Spleen (tissue), 7 donors: ENCODE measurements around the gene EPHX1.

ENCODE experiments used
- CTCF ChIP-seq, 11 experiments: fragments of 200-600 bp in 7 of 11; fragments of 450-650 bp in 4 of 11; sonication (generic) in 4 of 11; IDR thresholded peaks in 8 of 11; conservative IDR thresholded peaks in 3 of 11; 1 replicate in 7 of 11; 2 replicates in 4 of 11; pipeline versions ENCODE4 v1.4.0 to v1.8.0; 2016 to 2021; ENCODE audit warnings: antibody characterized with exemption in 11 of 11, inconsistent platforms in 4 of 11, mild to moderate bottlenecking in 1 of 11
- POLR2AphosphoS5 ChIP-seq, 3 donors: sonication (generic); formaldehyde crosslinking; IDR thresholded peaks; one replicate each; pipeline ENCODE4 v1.5.1; 2017; ENCODE audit warnings: antibody characterized with exemption in 3 of 3
- donor health status: DM: no; HTN: no; CAD: no; lungs with moderate emphysema.
- donor health status: DM: no; HTN: no; CAD: no.
- donor health status: DM: no; HTN: no; CAD: no.

- no peak for TF ChIP-seq CTCF (IDR thresholded peaks at IDR 0.05 in 8 of 11, conservative IDR thresholded peaks at IDR 0.05 in 3 of 11)
- TF ChIP-seq POLR2AphosphoS5 (IDR thresholded peaks at IDR 0.05) = no peak
These were observed 65.3 kb downstream of the EPHX1 start for GRCh38 chr1:225875044-225875815.
